ENCODE measurements around the gene ARHGAP22.

ARHGAP22 gene

DNA sequence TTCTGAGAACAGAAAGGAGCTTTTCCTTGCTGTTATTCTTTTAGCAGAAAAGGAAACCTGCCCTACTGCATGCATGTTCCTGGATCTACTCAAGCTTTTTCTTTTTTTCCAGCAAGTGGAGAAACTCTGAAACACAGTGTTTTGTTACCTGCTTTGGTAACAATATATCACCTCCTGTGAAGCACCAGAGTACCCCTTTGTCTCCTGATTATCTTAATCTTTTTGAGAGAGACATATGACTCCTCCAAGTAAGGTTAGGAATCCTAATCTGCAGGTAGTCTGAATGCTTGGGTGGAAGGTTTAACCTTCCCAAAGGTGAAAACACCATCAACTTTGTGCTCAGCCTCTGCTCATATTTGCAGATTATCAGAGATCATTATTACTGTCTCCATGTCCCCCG, 205.3 kb downstream of the ARHGAP22 start:
- Histone ChIP-seq H3K4me3 (replicated peaks; ENCODE audit: insufficient read depth, low read length) (no peak overlapping the region), H3K27me3 (ENCODE audit: insufficient read depth, poor library complexity, severe bottlenecking) (no peaks in the 10 kb centered on the region), H3K27ac (replicated peaks) (no peak overlapping the region)
- DNase-seq (ENCODE audit: low read depth in 1 of 2, low spot score in 1 of 2): no peak
- no peak for TF ChIP-seq POLR2AphosphoS5 (IDR thresholded peaks at IDR 0.05; ENCODE audit: low read depth)
- no peak for TF ChIP-seq SPI1 (IDR thresholded peaks at IDR 0.05; ENCODE audit: borderline replicate concordance, low read depth)
- no peak for TF ChIP-seq GABPA (IDR thresholded peaks at IDR 0.05; ENCODE audit: low read depth)
- TF ChIP-seq, protein P1, sequence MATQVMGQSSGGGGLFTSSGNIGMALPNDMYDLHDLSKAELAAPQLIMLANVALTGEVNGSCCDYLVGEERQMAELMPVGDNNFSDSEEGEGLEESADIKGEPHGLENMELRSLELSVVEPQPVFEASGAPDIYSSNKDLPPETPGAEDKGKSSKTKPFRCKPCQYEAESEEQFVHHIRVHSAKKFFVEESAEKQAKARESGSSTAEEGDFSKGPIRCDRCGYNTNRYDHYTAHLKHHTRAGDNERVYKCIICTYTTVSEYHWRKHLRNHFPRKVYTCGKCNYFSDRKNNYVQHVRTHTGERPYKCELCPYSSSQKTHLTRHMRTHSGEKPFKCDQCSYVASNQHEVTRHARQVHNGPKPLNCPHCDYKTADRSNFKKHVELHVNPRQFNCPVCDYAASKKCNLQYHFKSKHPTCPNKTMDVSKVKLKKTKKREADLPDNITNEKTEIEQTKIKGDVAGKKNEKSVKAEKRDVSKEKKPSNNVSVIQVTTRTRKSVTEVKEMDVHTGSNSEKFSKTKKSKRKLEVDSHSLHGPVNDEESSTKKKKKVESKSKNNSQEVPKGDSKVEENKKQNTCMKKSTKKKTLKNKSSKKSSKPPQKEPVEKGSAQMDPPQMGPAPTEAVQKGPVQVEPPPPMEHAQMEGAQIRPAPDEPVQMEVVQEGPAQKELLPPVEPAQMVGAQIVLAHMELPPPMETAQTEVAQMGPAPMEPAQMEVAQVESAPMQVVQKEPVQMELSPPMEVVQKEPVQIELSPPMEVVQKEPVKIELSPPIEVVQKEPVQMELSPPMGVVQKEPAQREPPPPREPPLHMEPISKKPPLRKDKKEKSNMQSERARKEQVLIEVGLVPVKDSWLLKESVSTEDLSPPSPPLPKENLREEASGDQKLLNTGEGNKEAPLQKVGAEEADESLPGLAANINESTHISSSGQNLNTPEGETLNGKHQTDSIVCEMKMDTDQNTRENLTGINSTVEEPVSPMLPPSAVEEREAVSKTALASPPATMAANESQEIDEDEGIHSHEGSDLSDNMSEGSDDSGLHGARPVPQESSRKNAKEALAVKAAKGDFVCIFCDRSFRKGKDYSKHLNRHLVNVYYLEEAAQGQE (IDR thresholded peaks at IDR 0.05; ENCODE audit: insufficient replicate concordance, low read depth): no peak
- TF ChIP-seq, protein P2, sequence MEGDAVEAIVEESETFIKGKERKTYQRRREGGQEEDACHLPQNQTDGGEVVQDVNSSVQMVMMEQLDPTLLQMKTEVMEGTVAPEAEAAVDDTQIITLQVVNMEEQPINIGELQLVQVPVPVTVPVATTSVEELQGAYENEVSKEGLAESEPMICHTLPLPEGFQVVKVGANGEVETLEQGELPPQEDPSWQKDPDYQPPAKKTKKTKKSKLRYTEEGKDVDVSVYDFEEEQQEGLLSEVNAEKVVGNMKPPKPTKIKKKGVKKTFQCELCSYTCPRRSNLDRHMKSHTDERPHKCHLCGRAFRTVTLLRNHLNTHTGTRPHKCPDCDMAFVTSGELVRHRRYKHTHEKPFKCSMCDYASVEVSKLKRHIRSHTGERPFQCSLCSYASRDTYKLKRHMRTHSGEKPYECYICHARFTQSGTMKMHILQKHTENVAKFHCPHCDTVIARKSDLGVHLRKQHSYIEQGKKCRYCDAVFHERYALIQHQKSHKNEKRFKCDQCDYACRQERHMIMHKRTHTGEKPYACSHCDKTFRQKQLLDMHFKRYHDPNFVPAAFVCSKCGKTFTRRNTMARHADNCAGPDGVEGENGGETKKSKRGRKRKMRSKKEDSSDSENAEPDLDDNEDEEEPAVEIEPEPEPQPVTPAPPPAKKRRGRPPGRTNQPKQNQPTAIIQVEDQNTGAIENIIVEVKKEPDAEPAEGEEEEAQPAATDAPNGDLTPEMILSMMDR (IDR thresholded peaks at IDR 0.05; ENCODE audit: insufficient read depth, low read length): no peak

DNA sequence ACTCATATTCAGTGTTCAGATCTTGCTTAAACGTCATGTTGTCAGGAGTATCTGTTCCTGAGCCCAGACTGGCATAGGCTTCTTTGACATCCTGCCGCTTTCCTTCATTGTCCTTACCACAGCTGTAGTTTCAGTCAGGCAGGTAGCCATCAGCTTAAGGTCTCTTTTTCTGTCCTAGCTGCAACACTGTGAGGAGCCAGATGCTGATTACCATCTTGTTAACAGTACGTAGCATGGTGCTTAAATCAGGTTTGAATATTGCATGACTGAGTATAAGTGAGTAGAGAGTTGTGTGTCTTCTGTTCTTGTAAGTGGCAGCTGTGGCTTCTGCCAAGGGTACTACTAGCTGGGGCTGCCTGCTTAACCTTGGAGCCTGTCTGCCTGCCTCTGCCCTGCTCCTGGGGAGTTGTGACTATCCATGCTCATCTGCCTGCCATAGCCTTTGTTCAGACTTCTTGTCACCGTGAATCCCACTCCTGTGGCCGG, 205.8 kb downstream of the ARHGAP22 start:
- no peak overlapping the region for H3K4me3 ChIP-seq (replicated peaks; ENCODE audit: insufficient read depth, low read length)
- no peak for DNase-seq (ENCODE audit: low read depth in 1 of 2, low spot score in 1 of 2)
- TF ChIP-seq GABPA (IDR thresholded peaks at IDR 0.05; ENCODE audit: low read depth) (no peak), POLR2AphosphoS5 (IDR thresholded peaks at IDR 0.05; ENCODE audit: low read depth) (no peak), SPI1 (IDR thresholded peaks at IDR 0.05; ENCODE audit: borderline replicate concordance, low read depth) (no peak)
- TF ChIP-seq, protein P2 (IDR thresholded peaks at IDR 0.05; ENCODE audit: insufficient read depth, low read length): no peak
- TF ChIP-seq, protein P1 (IDR thresholded peaks at IDR 0.05; ENCODE audit: insufficient replicate concordance, low read depth): no peak
- no peaks in the 10 kb centered on the region for H3K27me3 ChIP-seq (ENCODE audit: insufficient read depth, poor library complexity, severe bottlenecking)
- H3K27ac ChIP-seq (replicated peaks): no peak overlapping the region

DNA sequence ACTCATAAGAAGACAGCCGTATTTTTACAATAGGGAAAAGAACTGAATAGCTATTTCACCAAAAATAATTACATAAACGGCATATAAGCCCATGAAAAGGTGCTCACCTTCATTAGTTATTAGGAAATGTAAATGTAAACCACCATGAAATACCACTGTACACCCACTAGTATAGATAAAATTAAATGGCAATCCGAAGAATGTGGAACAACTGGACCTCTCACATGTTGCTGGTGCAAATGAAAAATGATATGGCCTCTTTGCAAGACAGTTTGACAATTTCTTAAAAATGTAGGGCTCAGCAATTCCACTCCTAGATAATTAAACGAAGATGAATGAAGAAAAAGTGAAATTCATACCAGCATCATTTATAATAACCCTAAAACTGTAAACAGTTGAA, 206.6 kb downstream of the ARHGAP22 start:
- Histone ChIP-seq H3K27ac (replicated peaks) (no peak overlapping the region), H3K27me3 (ENCODE audit: insufficient read depth, poor library complexity, severe bottlenecking) (no peaks in the 10 kb centered on the region), H3K4me3 (replicated peaks; ENCODE audit: insufficient read depth, low read length) (no peak overlapping the region)
- TF ChIP-seq, protein P2 (IDR thresholded peaks at IDR 0.05; ENCODE audit: insufficient read depth, low read length): no peak
- no peak for TF ChIP-seq POLR2AphosphoS5 (IDR thresholded peaks at IDR 0.05; ENCODE audit: low read depth)
- no peak for TF ChIP-seq SPI1 (IDR thresholded peaks at IDR 0.05; ENCODE audit: borderline replicate concordance, low read depth)
- TF ChIP-seq GABPA (IDR thresholded peaks at IDR 0.05; ENCODE audit: low read depth): no peak
- TF ChIP-seq, protein P1 (IDR thresholded peaks at IDR 0.05; ENCODE audit: insufficient replicate concordance, low read depth): no peak
- DNase-seq (ENCODE audit: low read depth in 1 of 2, low spot score in 1 of 2): no peak
